ENCODE measurements around the gene METTL16. TPM values are rescaled to one million over a fixed set of nuclear protein-coding genes. Genes with fewer than 3 reads are reported as not detected.
"Not testable (repeated sequence)": the region's sequence is repeated elsewhere in the genome, so short reads cannot be mapped to it uniquely, and the experiment has no call there.

The METTL16 gene
- total RNA-seq, 2 experiments from 2014 or later, result 26.6 to 41.5 TPM

- H3K79me2 ChIP-seq (ENCODE audit: insufficient read depth, low read depth, low read length), result no peaks in the 10 kb centered on the region
- H3K27ac ChIP-seq (ENCODE audit: low read depth, low read length, poor library complexity, severe bottlenecking), result no peak overlapping the region
- DNase-seq (ENCODE audit: low spot score), result no peak
- no peak overlapping the region for H3K4me2 ChIP-seq (ENCODE audit: low read length)
- no peaks in the 10 kb centered on the region for H3K9me3 ChIP-seq (ENCODE audit: low read length)
- ChIA-PET CTCF (ENCODE audit: unreplicated experiment) (no interaction called here), POLR2A (no interaction called here)
- H4K20me1 ChIP-seq (ENCODE audit: insufficient read depth, low read length), result no peaks in the 10 kb centered on the region
- H3K36me3 ChIP-seq (ENCODE audit: insufficient read depth, low read length), result no peaks in the 10 kb centered on the region
- TF ChIP-seq EZH2phosphoT487 (IDR thresholded peaks at IDR 0.05; ENCODE audit: borderline replicate concordance, low read depth, low read length) (no peak), CTCF (conservative IDR thresholded peaks at IDR 0.05; ENCODE audit: low read length) (no peak)
- BruUV-seq (replicated peaks), result no TSS peak
- intact Hi-C loops (cut with micrococcal nuclease; ENCODE audit: unreplicated experiment), result no loop called here
- no peaks in the 10 kb centered on the region for H3K4me1 ChIP-seq (ENCODE audit: insufficient read depth, low read length, poor library complexity, severe bottlenecking)
- no peak overlapping the region for H3K4me3 ChIP-seq (ENCODE audit: low read depth, low read length, poor library complexity, severe bottlenecking)
- H3K9me2 ChIP-seq (ENCODE audit: insufficient read depth, low read length), result no peaks in the 10 kb centered on the region
- no peak overlapping the region for H2AFZ ChIP-seq (ENCODE audit: low read length)
Observed at GRCh38 chr17:2551928-2552327, 40.2 kb upstream of the METTL16 start.

- Histone ChIP-seq H3K4me3 (ENCODE audit: low read depth, low read length, poor library complexity, severe bottlenecking) (no peak overlapping the region), H3K9me2 (ENCODE audit: insufficient read depth, low read length) (no peaks in the 10 kb centered on the region), H3K4me2 (ENCODE audit: low read length) (no peak overlapping the region), H3K9me3 (ENCODE audit: low read length) (no peaks in the 10 kb centered on the region), H2AFZ (ENCODE audit: low read length) (no peak overlapping the region), H3K79me2 (ENCODE audit: insufficient read depth, low read depth, low read length) (no peaks in the 10 kb centered on the region), H3K36me3 (ENCODE audit: insufficient read depth, low read length) (no peaks in the 10 kb centered on the region), H4K20me1 (ENCODE audit: insufficient read depth, low read length) (no peaks in the 10 kb centered on the region), H3K4me1 (ENCODE audit: insufficient read depth, low read length, poor library complexity, severe bottlenecking) (no peaks in the 10 kb centered on the region), H3K27ac (ENCODE audit: low read depth, low read length, poor library complexity, severe bottlenecking) (no peak overlapping the region)
- BruUV-seq (replicated peaks), result no TSS peak
- TF ChIP-seq CTCF (conservative IDR thresholded peaks at IDR 0.05; ENCODE audit: low read length) (no peak), EZH2phosphoT487 (IDR thresholded peaks at IDR 0.05; ENCODE audit: borderline replicate concordance, low read depth, low read length) (no peak)
- ChIA-PET POLR2A (no interaction called here), CTCF (ENCODE audit: unreplicated experiment) (no interaction called here)
- DNase-seq (ENCODE audit: low spot score), result no peak
- intact Hi-C loops (cut with micrococcal nuclease; ENCODE audit: unreplicated experiment), result no loop called here
Observed at GRCh38 chr17:2551493-2551892, 39.8 kb upstream of the METTL16 start.

- DNase-seq (ENCODE audit: low spot score), result no peak
- H3K4me2 ChIP-seq (ENCODE audit: low read length), result no peak overlapping the region
- H3K9me2 ChIP-seq (ENCODE audit: insufficient read depth, low read length), result no peaks in the 10 kb centered on the region
- intact Hi-C loops (cut with micrococcal nuclease; ENCODE audit: unreplicated experiment), result no loop called here
- H2AFZ ChIP-seq (ENCODE audit: low read length), result no peak overlapping the region
- BruUV-seq (replicated peaks), result no TSS peak
- no peaks in the 10 kb centered on the region for H3K9me3 ChIP-seq (ENCODE audit: low read length)
- POLR2A ChIA-PET, result interaction anchor here (0.6 to 0.7 kb wide), 3 partner anchors 15 to 454 kb away, joined by 3 to 4 read pairs (median 3); no protein-coding TSS in a partner anchor
- no peak overlapping the region for H3K27ac ChIP-seq (ENCODE audit: low read depth, low read length, poor library complexity, severe bottlenecking)
- H3K79me2 ChIP-seq (ENCODE audit: insufficient read depth, low read depth, low read length), result no peaks in the 10 kb centered on the region
- H4K20me1 ChIP-seq (ENCODE audit: insufficient read depth, low read length), result no peaks in the 10 kb centered on the region
- no peaks in the 10 kb centered on the region for H3K36me3 ChIP-seq (ENCODE audit: insufficient read depth, low read length)
- H3K4me1 ChIP-seq (ENCODE audit: insufficient read depth, low read length, poor library complexity, severe bottlenecking), result peaks cover 10% of the 10 kb centered on the region
- CTCF ChIA-PET (ENCODE audit: unreplicated experiment), result no interaction called here
- TF ChIP-seq CTCF (conservative IDR thresholded peaks at IDR 0.05; ENCODE audit: low read length), result no peak
- TF ChIP-seq EZH2phosphoT487 (IDR thresholded peaks at IDR 0.05; ENCODE audit: borderline replicate concordance, low read depth, low read length), result no peak
- no peak overlapping the region for H3K4me3 ChIP-seq (ENCODE audit: low read depth, low read length, poor library complexity, severe bottlenecking)
Observed at GRCh38 chr17:2549392-2550211, 37.9 kb upstream of the METTL16 start.

GRCh38 chr17:2548026-2548425 is 36.3 kb upstream of the METTL16 start:
- H2AFZ ChIP-seq (ENCODE audit: low read length); H3K36me3 ChIP-seq (ENCODE audit: insufficient read depth, low read length); CTCF ChIA-PET (ENCODE audit: unreplicated experiment); H3K4me3 ChIP-seq (ENCODE audit: low read depth, low read length, poor library complexity, severe bottlenecking); DNase-seq (ENCODE audit: low spot score); BruUV-seq (replicated peaks); intact Hi-C loops (cut with micrococcal nuclease; ENCODE audit: unreplicated experiment); H3K79me2 ChIP-seq (ENCODE audit: insufficient read depth, low read depth, low read length); H4K20me1 ChIP-seq (ENCODE audit: insufficient read depth, low read length); H3K4me2 ChIP-seq (ENCODE audit: low read length); H3K9me2 ChIP-seq (ENCODE audit: insufficient read depth, low read length); H3K9me3 ChIP-seq (ENCODE audit: low read length); H3K27ac ChIP-seq (ENCODE audit: low read depth, low read length, poor library complexity, severe bottlenecking): not testable (repeated sequence)
- POLR2A ChIA-PET, result interaction anchor here (0.7 to 1.2 kb wide), 3 partner anchors 17 to 109 kb away, joined by 3 to 4 read pairs (median 3); no protein-coding TSS in a partner anchor
- H3K4me1 ChIP-seq (ENCODE audit: insufficient read depth, low read length, poor library complexity, severe bottlenecking), result peaks cover 26% of the 10 kb centered on the region
